Lower lobe of right lung (tissue), 2 donors: Measurements from ENCODE around the gene ARL13B. TPM values are rescaled to one million over a fixed set of nuclear protein-coding genes. Genes with fewer than 3 reads are reported as not detected.

Source experiments
- ATAC-seq, 2 donors: fragments of 200-7000 bp; cut with Tn5 transposase; one replicate each; pipeline ENCODE4 v1.9.1; 2020 to 2022; ENCODE audit warnings: mild to moderate bottlenecking in 2 of 2, moderate library complexity in 2 of 2
- DNase-seq: peaks from one replicate; pipeline ENCODE4 v3.0.0-alpha.2; 2020
- H3K27ac ChIP-seq: fragments of 200-600 bp; one replicate; pipeline ENCODE4 v1.8.0; 2022
- H3K27me3 ChIP-seq: fragments of 200-600 bp; one replicate; pipeline ENCODE4 v1.8.0; 2022; ENCODE audit warnings: low read depth
- H3K36me3 ChIP-seq: fragments of 200-600 bp; one replicate; pipeline ENCODE4 v1.8.0; 2022; ENCODE audit warnings: mild to moderate bottlenecking
- H3K4me1 ChIP-seq: fragments of 200-600 bp; one replicate; pipeline ENCODE4 v1.8.0; 2022
- H3K4me3 ChIP-seq: fragments of 200-600 bp; one replicate; pipeline ENCODE4 v1.8.0; 2022; ENCODE audit warnings: mild to moderate bottlenecking
- H3K9me3 ChIP-seq: fragments of 200-600 bp; one replicate; pipeline ENCODE4 v1.8.0; 2022
- CTCF ChIP-seq: fragments of 200-600 bp; IDR thresholded peaks from one replicate; pipeline ENCODE4 v1.8.0; 2022; ENCODE audit warnings: antibody characterized with exemption, mild to moderate bottlenecking
- intact Hi-C: fragments of 100-400 bp; cut with DNase I; formaldehyde crosslinking; loops from one replicate; pipeline ENCODE4 v1.11.0; 2022
- total RNA-seq: library from RNA; stranded (reverse); fragmentation: NEBNext Ultra II Directional; extraction: Animal tissue kit (Norgen Biotek cat#: 25700); gene quantifications from one replicate; pipeline ENCODE4 v1.2.1, GENCODE V29; 2021
- donor health status: DM: no; HTN: yes; CAD: no; lungs with severe emphysema.

Gene ARL13B
- total RNA-seq, 1 donor from 2014 or later, result 21.1 TPM

GRCh38 chr3:93973131-93974126, 6.5 kb upstream of the ARL13B start, which contains the start of gene PROS1:
Gene PROS1, minus strand, starts transcription at chr3:93973896. Its CDS starts 147 bp downstream, at chr3:93973749.
- intact Hi-C loops, result no loop called here
- H3K27me3 ChIP-seq, result no peaks in the 10 kb centered on the region

GRCh38 chr3:93981649-93982048, 1.7 kb downstream of the ARL13B start:
- peaks cover 11% of the 10 kb centered on the region for H3K4me1 ChIP-seq
- no peak for TF ChIP-seq CTCF
- no peak overlapping the region for H3K4me3 ChIP-seq
- H3K27ac ChIP-seq, result no peak overlapping the region
- no peaks in the 10 kb centered on the region for H3K27me3 ChIP-seq
- DNase-seq (no peak), ATAC-seq (no peak)
- H3K9me3 ChIP-seq, result no peaks in the 10 kb centered on the region
- no peaks in the 10 kb centered on the region for H3K36me3 ChIP-seq
- intact Hi-C loops, result no loop called here

More at GRCh38 chr3:93973131-93974126, 6.5 kb upstream of the ARL13B start, which contains the start of gene PROS1:
- ATAC-seq (peak; percentile 97 to 98), DNase-seq (peak; percentile 88)
- no peak for TF ChIP-seq CTCF
- Histone ChIP-seq H3K27ac (peak within 1 kb of the TSS; percentile 90), H3K36me3 (no peaks in the 10 kb centered on the region), H3K4me3 (peak within 1 kb of the TSS; percentile 60), H3K9me3 (no peaks in the 10 kb centered on the region), H3K4me1 (peaks cover 13% of the 10 kb centered on the region)

GRCh38 chr3:93983408-93983807, 3.5 kb downstream of the ARL13B start:
- no peak for TF ChIP-seq CTCF
- Histone ChIP-seq H3K4me3 (no peak overlapping the region), H3K27me3 (no peaks in the 10 kb centered on the region), H3K4me1 (peaks cover 11% of the 10 kb centered on the region), H3K36me3 (no peaks in the 10 kb centered on the region), H3K27ac (no peak overlapping the region), H3K9me3 (no peaks in the 10 kb centered on the region)
- ATAC-seq (no peak), DNase-seq (no peak)
- intact Hi-C loops, result no loop called here

- Histone ChIP-seq H3K27me3 (no peaks in the 10 kb centered on the region), H3K36me3 (no peaks in the 10 kb centered on the region), H3K9me3 (no peaks in the 10 kb centered on the region), H3K27ac (no peak overlapping the region), H3K4me3 (no peak overlapping the region), H3K4me1 (peaks cover 15% of the 10 kb centered on the region)
- DNase-seq, result no peak
- TF ChIP-seq CTCF, result no peak
- ATAC-seq, result no peak
- intact Hi-C loops, result no loop called here
Measured at GRCh38 chr3:93984618-93985017, 4.7 kb downstream of the ARL13B start.

- Histone ChIP-seq H3K4me3 (no peak overlapping the region), H3K27me3 (no peaks in the 10 kb centered on the region), H3K36me3 (no peaks in the 10 kb centered on the region), H3K9me3 (no peaks in the 10 kb centered on the region), H3K27ac (no peak overlapping the region), H3K4me1 (peaks cover 5% of the 10 kb centered on the region)
- ATAC-seq (no peak), DNase-seq (no peak)
- TF ChIP-seq CTCF, result no peak
- intact Hi-C loops, result no loop called here
Measured at GRCh38 chr3:93988283-93988682, 8.3 kb downstream of the ARL13B start.
